ENCODE results near the gene CASQ1.

CASQ1 gene

DNA sequence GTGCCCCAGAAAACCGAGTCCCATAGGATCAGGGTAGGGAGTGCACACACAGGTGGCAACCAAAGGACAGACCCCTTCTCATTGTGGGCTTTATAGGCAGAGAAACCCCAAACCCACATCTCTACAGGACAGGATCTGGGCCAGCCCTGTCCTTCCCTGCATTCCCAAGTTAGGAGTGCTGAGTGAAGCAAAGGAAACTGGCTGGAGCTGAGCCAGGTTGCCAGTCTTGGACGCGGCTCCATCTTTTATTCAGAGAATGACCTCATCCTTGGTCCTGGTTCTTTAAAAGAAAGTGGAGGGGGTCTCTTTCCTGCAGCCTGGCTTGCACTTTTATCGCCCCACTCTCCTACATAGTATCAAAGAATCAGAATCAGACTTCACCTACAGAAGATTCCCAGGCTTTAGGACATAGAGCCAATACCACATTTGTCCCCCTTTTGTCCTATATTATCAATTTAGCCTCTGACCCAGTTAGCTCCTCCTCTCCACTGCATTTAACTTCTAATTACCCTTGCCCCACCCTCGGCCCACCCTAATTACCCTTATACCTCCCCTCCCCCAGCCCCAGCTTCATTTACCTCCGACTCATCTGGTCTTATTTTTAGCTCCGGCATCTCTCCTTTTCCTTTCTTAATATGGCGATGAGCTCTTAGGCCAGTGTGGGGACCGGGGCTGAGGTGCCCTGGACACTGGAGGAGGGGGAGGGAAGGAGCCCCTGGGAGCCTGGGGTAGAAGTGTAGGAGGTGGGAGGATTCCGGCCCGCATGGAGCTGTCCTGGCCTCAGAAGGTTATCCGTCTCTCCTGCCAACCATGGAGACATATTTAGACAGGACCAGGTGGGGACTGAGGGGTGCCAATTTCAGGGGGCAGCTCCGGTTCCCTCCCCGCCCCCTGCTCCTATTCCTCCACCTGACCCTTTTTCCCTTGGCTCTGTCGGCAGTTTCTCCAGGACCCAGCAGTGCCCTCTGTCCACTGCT is at the start of gene CASQ1:
TSS of gene CASQ1 (plus strand) at position 927 of the 977 bp plus-strand sequence. CDS start 177 bp downstream, outside the sequence.
- DNase-seq (ENCODE audit: low read depth in 2 of 2): peak in 1 of 2 donors; percentile 49
- TF ChIP-seq, protein P1, sequence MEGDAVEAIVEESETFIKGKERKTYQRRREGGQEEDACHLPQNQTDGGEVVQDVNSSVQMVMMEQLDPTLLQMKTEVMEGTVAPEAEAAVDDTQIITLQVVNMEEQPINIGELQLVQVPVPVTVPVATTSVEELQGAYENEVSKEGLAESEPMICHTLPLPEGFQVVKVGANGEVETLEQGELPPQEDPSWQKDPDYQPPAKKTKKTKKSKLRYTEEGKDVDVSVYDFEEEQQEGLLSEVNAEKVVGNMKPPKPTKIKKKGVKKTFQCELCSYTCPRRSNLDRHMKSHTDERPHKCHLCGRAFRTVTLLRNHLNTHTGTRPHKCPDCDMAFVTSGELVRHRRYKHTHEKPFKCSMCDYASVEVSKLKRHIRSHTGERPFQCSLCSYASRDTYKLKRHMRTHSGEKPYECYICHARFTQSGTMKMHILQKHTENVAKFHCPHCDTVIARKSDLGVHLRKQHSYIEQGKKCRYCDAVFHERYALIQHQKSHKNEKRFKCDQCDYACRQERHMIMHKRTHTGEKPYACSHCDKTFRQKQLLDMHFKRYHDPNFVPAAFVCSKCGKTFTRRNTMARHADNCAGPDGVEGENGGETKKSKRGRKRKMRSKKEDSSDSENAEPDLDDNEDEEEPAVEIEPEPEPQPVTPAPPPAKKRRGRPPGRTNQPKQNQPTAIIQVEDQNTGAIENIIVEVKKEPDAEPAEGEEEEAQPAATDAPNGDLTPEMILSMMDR (IDR thresholded peaks at IDR 0.05; ENCODE audit: low read depth, low read length): no peak
- no peak within 1 kb of the TSS for H3K4me3 ChIP-seq (replicated peaks in 1 of 2; ENCODE audit: low read depth in 2 of 2, low read length in 2 of 2)

DNA sequence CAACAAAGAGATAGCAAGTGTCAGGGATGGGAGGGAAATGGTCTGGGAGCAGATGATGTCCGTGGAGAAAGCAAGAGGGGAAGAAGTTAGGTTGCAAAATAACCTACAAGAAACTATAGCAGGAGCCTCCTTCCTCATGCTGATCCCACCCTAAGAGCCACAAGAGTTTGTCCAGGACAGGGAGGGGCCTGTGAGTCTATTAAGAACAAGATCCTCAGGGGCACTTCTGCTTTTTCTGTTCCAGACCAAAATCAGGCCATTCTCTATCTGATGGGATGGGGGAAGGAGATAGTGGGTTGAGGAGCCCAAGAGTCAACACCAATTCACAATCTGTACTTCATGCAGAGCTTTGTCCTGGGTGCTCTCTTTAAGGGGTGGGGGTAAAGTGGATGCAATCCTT is 46.7 kb upstream of the CASQ1 start:
- TF ChIP-seq, protein P1 (IDR thresholded peaks at IDR 0.05; ENCODE audit: low read depth, low read length): no peak
- DNase-seq (ENCODE audit: low read depth in 2 of 2): no peak
- no peak overlapping the region for H3K4me3 ChIP-seq (replicated peaks in 1 of 2; ENCODE audit: low read depth in 2 of 2, low read length in 2 of 2)

DNA sequence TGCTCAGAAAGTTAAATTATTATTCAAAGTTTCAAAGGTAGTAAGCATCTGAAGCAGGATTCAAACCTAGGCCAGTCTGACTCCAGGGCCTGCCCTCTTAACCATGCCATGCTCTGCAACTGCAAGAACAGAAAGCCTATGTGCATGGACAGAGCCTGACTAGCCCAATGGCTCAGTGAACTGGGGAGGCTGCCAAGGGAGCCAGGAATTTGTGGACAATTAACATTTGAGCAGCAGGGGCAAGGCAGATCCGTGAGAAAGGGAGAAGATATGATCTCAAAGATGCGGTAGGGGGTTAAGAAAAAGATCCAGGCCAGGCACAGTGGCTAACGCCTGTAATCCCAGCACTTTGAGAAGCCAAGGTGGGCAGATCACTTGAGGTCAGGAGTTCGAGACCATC is 45.5 kb upstream of the CASQ1 start:
- H3K4me3 ChIP-seq (replicated peaks in 1 of 2; ENCODE audit: low read depth in 2 of 2, low read length in 2 of 2): no peak overlapping the region
- peak in 1 of 2 donors; percentile 9 for DNase-seq (ENCODE audit: low read depth in 2 of 2)
- TF ChIP-seq, protein P1 (IDR thresholded peaks at IDR 0.05; ENCODE audit: low read depth, low read length): no peak

- H3K4me3 ChIP-seq (replicated peaks in 1 of 2; ENCODE audit: low read depth in 2 of 2, low read length in 2 of 2): no peak overlapping the region
- TF ChIP-seq, protein P1 (IDR thresholded peaks at IDR 0.05; ENCODE audit: low read depth, low read length): no peak
- DNase-seq (ENCODE audit: low read depth in 2 of 2): no peak
Observed at GRCh38 chr1:160146107-160146506, 44.3 kb upstream of the CASQ1 start.

- no peak overlapping the region for H3K4me3 ChIP-seq (replicated peaks in 1 of 2; ENCODE audit: low read depth in 2 of 2, low read length in 2 of 2)
- DNase-seq (ENCODE audit: low read depth in 2 of 2): no peak
- TF ChIP-seq, protein P1 (IDR thresholded peaks at IDR 0.05; ENCODE audit: low read depth, low read length): no peak
Observed at GRCh38 chr1:160148121-160148520, 42.3 kb upstream of the CASQ1 start.

DNA sequence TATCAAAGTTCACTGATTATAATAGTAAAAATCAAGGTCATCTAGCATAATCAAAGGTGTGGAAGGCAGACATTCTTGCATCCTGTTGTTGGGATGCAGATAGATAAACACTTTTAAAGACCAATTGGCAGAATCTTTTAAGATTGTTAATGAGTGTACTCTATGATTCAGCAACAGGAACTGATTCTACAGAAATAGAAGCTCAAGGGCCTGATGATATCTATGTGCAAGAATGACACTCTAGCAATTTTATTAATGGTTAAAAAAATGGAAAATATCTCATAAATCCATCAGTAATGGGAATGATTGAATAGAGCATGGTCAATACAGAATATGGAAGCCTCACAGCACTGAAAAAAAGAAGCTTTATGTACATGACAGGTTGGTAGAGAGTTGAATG is 41.1 kb upstream of the CASQ1 start:
- DNase-seq (ENCODE audit: low read depth in 2 of 2): peak in 1 of 2 donors; percentile 26
- H3K4me3 ChIP-seq (replicated peaks in 1 of 2; ENCODE audit: low read depth in 2 of 2, low read length in 2 of 2): no peak overlapping the region
- TF ChIP-seq, protein P1 (IDR thresholded peaks at IDR 0.05; ENCODE audit: low read depth, low read length): no peak
